Memory B cell (primary cell): ENCODE data around the gene LAMA5.
A peak's percentile ranks its signal among the peaks of the same experiment; 100 is the strongest.

Experiments used
- ATAC-seq: fragments of 150-1000 bp; cut with Tn5 transposase; 2 replicates; pipeline ENCODE4 v1.10.0; 2021; ENCODE audit warnings: low read depth, mild to moderate bottlenecking, moderate library complexity
- DNase-seq, 2 donors: peaks; one replicate each; pipeline ENCODE4 v3.0.0; 2022; ENCODE audit warnings: low spot score in 2 of 2
- H3K27ac Mint-ChIP-seq: one replicate; pipeline ENCODE4 v1.8.0; 2022; ENCODE audit warnings: mild to moderate bottlenecking, moderate library complexity, mixed read lengths
- H3K27me3 Mint-ChIP-seq: one replicate; pipeline ENCODE4 v1.8.0; 2022; ENCODE audit warnings: mixed read lengths
- H3K36me3 Mint-ChIP-seq: one replicate; pipeline ENCODE4 v1.8.0; 2022; ENCODE audit warnings: mild to moderate bottlenecking, mixed read lengths
- H3K4me1 Mint-ChIP-seq: one replicate; pipeline ENCODE4 v1.8.0; 2022; ENCODE audit warnings: mixed read lengths
- H3K4me3 Mint-ChIP-seq: one replicate; pipeline ENCODE4 v1.8.0; 2022; ENCODE audit warnings: mild to moderate bottlenecking, moderate library complexity, mixed read lengths
- H3K9me3 Mint-ChIP-seq: one replicate; pipeline ENCODE4 v1.8.0; 2022; ENCODE audit warnings: mixed read lengths

Gene LAMA5

GRCh38 chr20:62287759-62288534 is 79.2 kb downstream of the LAMA5 start:
- no peak for DNase-seq
- no peak overlapping the region for H3K4me3 Mint-ChIP-seq
- H3K9me3 Mint-ChIP-seq, result no peaks in the 10 kb centered on the region
- peak overlapping the region; percentile 62 for H3K27ac Mint-ChIP-seq
- ATAC-seq, result no peak
- H3K4me1 Mint-ChIP-seq, result peaks cover 11% of the 10 kb centered on the region
- no peaks in the 10 kb centered on the region for H3K27me3 Mint-ChIP-seq
- peaks cover 25% of the 10 kb centered on the region for H3K36me3 Mint-ChIP-seq

- no peak for DNase-seq
- no peak overlapping the region for H3K4me3 Mint-ChIP-seq
- peaks cover 25% of the 10 kb centered on the region for H3K36me3 Mint-ChIP-seq
- H3K4me1 Mint-ChIP-seq, result peaks cover 7% of the 10 kb centered on the region
- H3K27me3 Mint-ChIP-seq, result no peaks in the 10 kb centered on the region
- no peak overlapping the region for H3K27ac Mint-ChIP-seq
- no peak for ATAC-seq
- no peaks in the 10 kb centered on the region for H3K9me3 Mint-ChIP-seq
Observed at GRCh38 chr20:62287129-62287528, 80.0 kb downstream of the LAMA5 start.

- no peaks in the 10 kb centered on the region for H3K27me3 Mint-ChIP-seq
- H3K27ac Mint-ChIP-seq, result no peak overlapping the region
- peaks cover 3% of the 10 kb centered on the region for H3K4me1 Mint-ChIP-seq
- ATAC-seq (no peak), DNase-seq (no peak)
- H3K9me3 Mint-ChIP-seq, result no peaks in the 10 kb centered on the region
- H3K4me3 Mint-ChIP-seq, result no peak overlapping the region
- peaks cover 28% of the 10 kb centered on the region for H3K36me3 Mint-ChIP-seq
Observed at GRCh38 chr20:62286493-62287064, 80.5 kb downstream of the LAMA5 start.

GRCh38 chr20:62285722-62286121 is 81.4 kb downstream of the LAMA5 start:
- Mint-ChIP-seq H3K4me1 (no peaks in the 10 kb centered on the region), H3K4me3 (no peak overlapping the region), H3K27ac (no peak overlapping the region), H3K9me3 (no peaks in the 10 kb centered on the region), H3K27me3 (no peaks in the 10 kb centered on the region), H3K36me3 (peaks cover 30% of the 10 kb centered on the region)
- no peak for DNase-seq
- ATAC-seq, result no peak

- Mint-ChIP-seq H3K27ac (no peak overlapping the region), H3K4me3 (no peak overlapping the region), H3K36me3 (peaks cover 30% of the 10 kb centered on the region), H3K4me1 (no peaks in the 10 kb centered on the region), H3K27me3 (no peaks in the 10 kb centered on the region), H3K9me3 (no peaks in the 10 kb centered on the region)
- no peak for DNase-seq
- ATAC-seq, result no peak
Observed at GRCh38 chr20:62285151-62285550, 82.0 kb downstream of the LAMA5 start.

- Mint-ChIP-seq H3K27ac (no peak overlapping the region), H3K36me3 (peaks cover 30% of the 10 kb centered on the region), H3K4me3 (no peak overlapping the region), H3K27me3 (no peaks in the 10 kb centered on the region), H3K9me3 (no peaks in the 10 kb centered on the region), H3K4me1 (no peaks in the 10 kb centered on the region)
- ATAC-seq (no peak), DNase-seq (no peak)
Observed at GRCh38 chr20:62284448-62284847, 82.7 kb downstream of the LAMA5 start.

GRCh38 chr20:62282877-62283503 is 84.1 kb downstream of the LAMA5 start:
- no peak for DNase-seq
- no peaks in the 10 kb centered on the region for H3K9me3 Mint-ChIP-seq
- peaks cover 32% of the 10 kb centered on the region for H3K36me3 Mint-ChIP-seq
- no peaks in the 10 kb centered on the region for H3K4me1 Mint-ChIP-seq
- H3K27me3 Mint-ChIP-seq, result no peaks in the 10 kb centered on the region
- ATAC-seq, result no peak
- no peak overlapping the region for H3K27ac Mint-ChIP-seq
- H3K4me3 Mint-ChIP-seq, result no peak overlapping the region

- Mint-ChIP-seq H3K9me3 (no peaks in the 10 kb centered on the region), H3K4me3 (no peak overlapping the region), H3K4me1 (no peaks in the 10 kb centered on the region), H3K27me3 (no peaks in the 10 kb centered on the region), H3K27ac (no peak overlapping the region), H3K36me3 (peaks cover 32% of the 10 kb centered on the region)
- DNase-seq (no peak), ATAC-seq (no peak)
Observed at GRCh38 chr20:62282103-62282502, 85.0 kb downstream of the LAMA5 start.

GRCh38 chr20:62281161-62281933 is 85.8 kb downstream of the LAMA5 start:
- Mint-ChIP-seq H3K4me3 (no peak overlapping the region), H3K4me1 (no peaks in the 10 kb centered on the region), H3K36me3 (peaks cover 29% of the 10 kb centered on the region), H3K9me3 (no peaks in the 10 kb centered on the region), H3K27me3 (no peaks in the 10 kb centered on the region), H3K27ac (no peak overlapping the region)
- no peak for ATAC-seq
- DNase-seq, result no peak

GRCh38 chr20:62280303-62280702 is 86.8 kb downstream of the LAMA5 start:
- H3K27me3 Mint-ChIP-seq, result no peaks in the 10 kb centered on the region
- H3K9me3 Mint-ChIP-seq, result no peaks in the 10 kb centered on the region
- ATAC-seq, result no peak
- H3K36me3 Mint-ChIP-seq, result peaks cover 29% of the 10 kb centered on the region
- no peak for DNase-seq
- no peak overlapping the region for H3K4me3 Mint-ChIP-seq
- H3K27ac Mint-ChIP-seq, result no peak overlapping the region
- peaks cover 2% of the 10 kb centered on the region for H3K4me1 Mint-ChIP-seq

GRCh38 chr20:62277253-62277652 is 89.9 kb downstream of the LAMA5 start:
- H3K4me3 Mint-ChIP-seq, result no peak overlapping the region
- peaks cover 19% of the 10 kb centered on the region for H3K4me1 Mint-ChIP-seq
- H3K27me3 Mint-ChIP-seq, result no peaks in the 10 kb centered on the region
- ATAC-seq (no peak), DNase-seq (no peak)
- H3K36me3 Mint-ChIP-seq, result peaks cover 28% of the 10 kb centered on the region
- no peak overlapping the region for H3K27ac Mint-ChIP-seq
- no peaks in the 10 kb centered on the region for H3K9me3 Mint-ChIP-seq

- Mint-ChIP-seq H3K27ac (no peak overlapping the region), H3K36me3 (peaks cover 25% of the 10 kb centered on the region), H3K9me3 (no peaks in the 10 kb centered on the region), H3K4me1 (peaks cover 19% of the 10 kb centered on the region), H3K4me3 (no peak overlapping the region), H3K27me3 (no peaks in the 10 kb centered on the region)
- ATAC-seq, result no peak
- DNase-seq, result no peak
Observed at GRCh38 chr20:62276439-62276838, 90.7 kb downstream of the LAMA5 start.

GRCh38 chr20:62275219-62275618 is 91.9 kb downstream of the LAMA5 start:
- ATAC-seq (peak; percentile 80), DNase-seq (no peak)
- H3K9me3 Mint-ChIP-seq, result no peaks in the 10 kb centered on the region
- peaks cover 19% of the 10 kb centered on the region for H3K4me1 Mint-ChIP-seq
- peaks cover 25% of the 10 kb centered on the region for H3K36me3 Mint-ChIP-seq
- H3K27me3 Mint-ChIP-seq, result no peaks in the 10 kb centered on the region
- H3K27ac Mint-ChIP-seq, result peak overlapping the region; percentile 59
- H3K4me3 Mint-ChIP-seq, result peak overlapping the region; percentile 28

GRCh38 chr20:62274332-62274950 is 92.7 kb downstream of the LAMA5 start:
- Mint-ChIP-seq H3K27me3 (no peaks in the 10 kb centered on the region), H3K36me3 (peaks cover 28% of the 10 kb centered on the region)
- peak; percentile 77 for ATAC-seq

More at GRCh38 chr20:62274332-62274950, 92.7 kb downstream of the LAMA5 start:
- H3K4me1 Mint-ChIP-seq, result peaks cover 19% of the 10 kb centered on the region
- no peak for DNase-seq
- H3K9me3 Mint-ChIP-seq, result no peaks in the 10 kb centered on the region
- H3K4me3 Mint-ChIP-seq, result peak overlapping the region; percentile 1
- peak overlapping the region; percentile 75 for H3K27ac Mint-ChIP-seq
